Occipital lobe (tissue), 2 donors: ENCODE results near the gene OGDH. TPM values are rescaled to one million over a fixed set of nuclear protein-coding genes. Genes with fewer than 3 reads are reported as not detected.
A peak's percentile ranks its signal among the peaks of the same experiment; 100 is the strongest.

Source experiments
- DNase-seq: peaks from one replicate; lab custom pipeline; 2025; lab: John Stamatoyannopoulos, UW
- total RNA-seq: library from RNA; depleted of rRNA; stranded (reverse); fragments of >200 nt; gene quantifications from one replicate; pipeline ENCODE4 v1.2.3, GENCODE V29; 2014

Gene OGDH
- total RNA-seq, 1 donor from 2014 or later, result 40.9 TPM

DNA sequence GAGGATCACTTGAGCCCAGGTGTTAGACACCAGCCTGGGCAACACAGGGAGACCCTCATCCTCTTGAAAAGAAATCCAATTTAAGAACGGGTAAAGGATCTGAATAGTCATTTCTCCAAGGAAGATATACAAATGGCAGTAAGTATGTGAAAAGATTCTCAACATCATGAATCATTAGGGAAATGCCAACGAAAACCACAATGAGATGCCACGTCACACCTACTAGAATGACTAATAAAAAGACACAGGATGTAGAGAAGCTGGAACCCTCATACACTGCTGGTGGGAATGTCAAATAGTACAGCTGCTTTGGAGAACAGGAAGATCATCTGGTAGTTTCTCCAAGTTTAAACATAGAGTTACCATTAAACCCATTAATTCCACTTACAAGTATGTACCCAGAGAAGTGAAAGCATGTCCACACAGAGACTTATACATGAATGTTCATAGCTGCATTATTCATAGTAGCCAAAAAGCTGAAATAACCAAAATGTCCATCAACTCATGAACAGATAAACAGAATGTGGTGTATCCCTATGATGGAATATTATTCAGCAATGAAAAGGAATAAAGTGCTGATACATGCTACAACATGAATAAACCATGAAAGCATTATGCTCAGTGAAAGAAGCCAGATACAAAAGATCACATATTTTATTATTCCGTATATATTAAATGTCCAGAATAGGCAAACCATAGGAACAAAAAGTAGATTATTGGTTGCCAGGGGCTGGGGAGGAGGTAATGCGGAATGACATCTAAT, 129.2 kb downstream of the OGDH start:
- DNase-seq, result no peak

DNA sequence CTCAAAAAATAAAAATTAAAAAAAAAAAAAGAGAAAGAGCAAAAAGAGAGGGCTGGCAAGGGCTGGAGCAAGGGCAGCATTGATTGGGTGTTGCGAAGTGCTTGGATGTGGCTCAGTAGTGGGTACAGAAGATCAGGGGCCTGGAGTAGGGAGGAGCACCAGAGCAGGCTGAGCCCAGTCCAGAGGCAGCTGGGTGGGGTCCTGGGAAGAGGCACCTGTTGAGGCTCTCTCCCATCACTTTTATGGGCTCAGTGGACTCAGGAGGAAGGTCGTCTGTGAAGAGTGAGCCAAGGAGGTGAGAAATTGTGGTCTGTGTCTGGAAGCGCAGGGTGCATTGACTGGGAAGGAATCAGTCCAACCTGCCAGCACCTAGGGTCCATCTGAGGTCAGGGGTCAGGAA, 130.5 kb downstream of the OGDH start:
- no peak for DNase-seq

DNA sequence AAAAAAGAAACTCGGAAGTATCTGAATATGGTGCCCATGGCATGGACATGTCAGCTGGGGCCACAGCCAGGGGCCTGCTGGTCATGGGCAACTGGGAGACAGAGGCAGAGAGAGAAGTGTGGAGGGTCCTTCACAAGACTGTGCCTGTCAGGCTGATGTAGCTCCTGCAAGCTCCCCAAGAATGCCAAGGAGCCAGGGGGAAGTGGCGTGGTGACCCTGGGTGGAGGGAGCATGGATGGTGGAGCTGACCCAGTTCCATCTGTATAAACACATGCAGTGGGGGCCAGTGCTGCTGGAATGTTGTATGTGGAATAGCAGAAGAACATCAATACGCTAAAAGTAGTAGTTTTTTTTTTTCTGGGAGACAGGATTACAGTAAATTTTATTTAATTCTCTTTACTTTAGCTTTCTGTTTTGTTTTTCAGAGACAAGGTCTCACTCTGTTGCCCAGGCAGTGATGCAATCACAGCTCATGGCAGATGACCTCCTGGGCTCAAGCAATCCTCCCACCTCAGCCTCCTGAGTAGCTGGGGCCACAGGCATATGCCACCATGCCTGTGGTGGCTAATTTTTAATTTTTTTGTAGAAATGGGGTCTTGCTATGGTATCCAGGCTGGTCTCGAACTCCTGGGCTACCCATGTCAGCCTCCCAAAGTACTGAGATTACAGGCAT, 131.8 kb downstream of the OGDH start:
- DNase-seq, result no peak

DNA sequence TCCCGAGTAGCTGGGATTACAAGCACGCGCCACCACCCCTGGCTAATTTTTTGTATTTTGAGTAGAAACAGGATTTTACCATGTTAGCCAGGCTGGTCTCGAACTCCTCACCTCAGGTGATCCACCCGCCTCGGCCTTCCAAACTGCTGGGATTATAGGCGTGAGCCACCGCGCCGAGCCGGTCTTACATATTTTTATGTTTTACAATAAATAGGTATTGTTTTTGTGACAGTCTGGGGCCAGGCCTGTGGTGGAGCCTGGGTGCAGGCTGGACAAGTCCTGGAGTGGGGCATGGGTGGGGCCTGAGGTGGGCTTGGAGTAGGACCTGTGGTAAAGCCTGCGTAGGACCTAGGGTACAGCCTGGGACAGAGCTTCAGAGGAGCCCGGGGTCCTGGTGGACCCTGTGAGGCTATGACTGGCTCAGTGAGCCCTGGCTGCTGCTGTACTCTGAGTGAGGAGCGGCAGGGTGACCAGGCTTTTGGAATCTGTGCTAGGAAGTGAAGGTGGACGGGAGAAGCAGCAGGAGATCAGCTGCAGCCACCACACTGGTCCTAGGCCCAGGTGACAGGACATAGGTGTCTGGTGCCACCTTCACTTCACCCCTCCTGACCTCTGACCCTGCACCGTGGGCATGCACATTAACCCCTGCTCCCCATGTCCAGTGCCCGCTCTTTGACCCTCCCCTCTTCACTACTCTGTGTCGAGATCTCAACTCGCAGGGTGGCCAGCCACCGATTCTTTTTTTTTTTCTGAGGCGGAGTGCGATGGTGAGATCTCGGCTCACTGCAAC, 132.6 kb downstream of the OGDH start:
- DNase-seq, result no peak

DNA sequence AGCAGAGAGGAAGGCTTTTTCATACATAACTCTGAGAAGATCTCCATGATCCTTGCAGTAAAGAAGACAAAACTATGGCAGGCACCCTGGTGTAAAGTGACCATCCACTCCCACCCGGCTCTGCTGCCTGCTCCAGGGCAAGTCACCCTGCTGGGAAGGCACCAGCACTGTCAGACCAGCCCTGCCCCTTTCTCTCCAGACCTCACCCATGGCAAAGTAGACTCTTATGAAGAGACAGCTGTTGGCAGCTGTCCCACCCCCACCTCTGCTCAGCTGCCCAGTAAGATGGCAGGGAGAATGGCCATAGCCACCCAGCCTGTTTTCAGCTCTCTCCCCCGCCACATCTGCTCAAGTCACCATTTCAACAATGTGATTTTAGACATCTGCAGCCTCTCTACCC, 133.6 kb downstream of the OGDH start:
- DNase-seq, result no peak

DNA sequence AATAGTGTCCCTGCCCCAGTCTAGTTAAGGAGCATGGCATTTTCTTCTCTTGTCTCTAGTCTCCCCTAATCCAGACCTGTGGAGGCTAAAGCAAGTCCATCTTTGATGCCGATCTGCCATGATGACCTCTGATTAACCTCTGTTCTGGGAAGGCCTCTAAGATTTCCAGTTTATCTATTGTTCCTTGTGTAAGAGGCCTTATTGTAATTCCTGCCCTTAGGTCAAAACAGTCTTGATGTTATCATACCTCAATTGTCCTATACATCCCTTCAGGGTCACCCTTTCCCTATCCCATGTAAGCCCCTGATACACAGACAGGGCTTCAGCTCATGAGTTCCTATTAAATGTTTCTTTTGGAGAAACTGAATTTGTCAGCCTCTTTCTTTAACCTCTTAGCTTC, 137.3 kb downstream of the OGDH start:
- no peak for DNase-seq

DNA sequence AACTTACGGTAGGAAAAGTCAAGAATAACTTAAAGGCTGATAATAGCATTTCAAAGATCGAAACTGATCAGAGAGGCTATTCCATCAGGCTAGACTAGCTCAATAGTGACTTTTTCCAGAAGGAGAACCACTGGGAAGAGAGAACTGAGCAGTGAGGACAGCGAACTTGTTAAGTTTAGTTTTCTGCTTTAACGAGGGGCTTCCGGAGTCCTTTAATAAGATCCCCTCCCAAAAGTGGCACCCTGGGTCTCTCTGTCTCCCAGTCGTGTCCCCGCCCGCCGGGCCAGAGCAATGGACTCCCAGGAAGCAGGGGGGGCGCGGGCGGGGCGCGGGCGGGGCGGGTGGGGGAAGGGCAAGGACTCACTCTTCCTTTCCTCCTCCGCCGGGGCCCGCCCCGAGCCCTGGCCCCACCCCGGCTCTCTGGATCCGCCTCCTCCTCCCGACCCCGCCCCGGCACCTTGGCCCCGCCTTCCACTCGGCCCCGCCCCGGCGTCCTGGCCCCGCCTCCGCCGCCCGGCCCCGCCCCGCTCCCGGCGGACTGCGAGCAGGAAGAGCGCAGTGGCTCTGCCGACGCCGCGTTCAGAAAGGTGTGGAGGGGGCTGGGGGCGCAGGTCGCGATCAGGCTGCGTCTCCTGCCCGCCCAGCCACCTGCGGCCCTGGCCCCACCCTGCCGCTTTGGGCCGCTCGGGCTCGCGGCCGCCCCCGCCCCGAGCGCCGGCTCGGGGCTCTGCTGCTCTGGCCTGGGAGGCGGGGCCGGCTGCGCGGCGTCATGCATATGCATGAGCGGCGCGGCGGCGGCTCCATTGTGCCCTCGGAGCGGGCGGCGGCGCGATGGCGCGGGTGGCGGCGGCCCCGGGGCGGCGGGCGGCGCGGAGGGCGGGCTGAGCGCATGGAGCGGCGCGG, 141.9 kb downstream of the OGDH start, which contains the start of gene ZMIZ2:
ZMIZ2 (plus strand) TSS at position 803 of the 903 bp plus-strand sequence. CDS start 7,403 bp downstream, outside the sequence.
- DNase-seq, result peak; percentile 94

DNA sequence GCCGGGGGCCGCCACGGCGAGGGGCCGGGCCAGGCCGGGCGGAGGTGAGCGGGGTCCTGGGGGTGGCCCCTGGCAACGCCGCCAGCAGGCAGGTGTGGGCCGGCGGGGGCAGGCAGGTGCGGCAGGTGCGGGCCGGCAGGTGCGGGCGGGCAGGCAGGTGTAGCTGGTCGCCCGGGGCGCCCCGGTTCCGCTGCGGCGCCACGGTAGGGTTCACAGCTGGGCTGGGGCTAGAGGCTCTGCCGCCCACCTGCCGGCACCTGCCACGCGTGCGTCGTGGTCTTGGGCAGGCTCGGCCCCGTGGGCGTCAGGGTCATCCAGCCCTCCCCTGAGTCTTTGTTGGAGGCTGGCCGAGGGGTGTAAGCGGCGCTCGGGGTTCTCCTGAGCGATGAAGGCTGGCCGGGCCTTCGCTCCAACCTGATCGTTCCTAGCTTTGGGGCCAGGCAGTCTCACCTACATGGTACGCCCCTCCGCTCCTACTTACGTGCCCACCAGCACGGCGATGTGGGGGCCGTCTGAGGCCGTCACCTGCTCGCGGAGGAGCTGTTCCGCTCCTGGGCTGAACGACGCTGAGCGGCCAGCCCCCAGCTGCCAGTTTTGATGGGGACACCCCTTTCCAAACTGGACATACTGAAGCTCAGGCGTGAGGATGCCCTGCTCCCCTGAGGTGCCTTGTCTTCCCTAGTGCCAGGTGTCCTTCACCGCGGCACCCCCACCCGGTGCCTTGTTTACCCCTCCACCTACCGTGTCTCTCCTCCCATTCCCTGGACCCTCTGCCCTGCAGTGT, 142.7 kb downstream of the OGDH start:
- DNase-seq, result no peak

DNA sequence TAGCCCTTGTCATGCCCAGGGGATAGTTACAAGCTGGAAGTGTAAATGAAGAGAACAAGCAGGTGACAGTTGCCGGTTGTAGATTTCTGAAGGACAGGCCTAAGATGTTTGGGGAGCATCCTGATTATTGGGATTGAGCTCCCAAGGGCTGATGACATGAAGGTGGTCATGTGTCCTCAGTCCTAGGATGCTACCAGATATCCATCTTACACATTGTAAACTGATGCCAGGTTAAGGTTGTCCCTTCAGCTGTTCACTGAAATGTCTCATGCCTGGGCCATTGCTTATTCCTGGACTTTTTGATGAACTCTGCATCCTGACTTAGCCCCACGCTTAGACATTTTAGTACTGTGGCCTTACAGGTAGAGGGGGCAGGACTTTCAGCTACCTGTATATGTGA, 143.6 kb downstream of the OGDH start:
- no peak for DNase-seq

DNA sequence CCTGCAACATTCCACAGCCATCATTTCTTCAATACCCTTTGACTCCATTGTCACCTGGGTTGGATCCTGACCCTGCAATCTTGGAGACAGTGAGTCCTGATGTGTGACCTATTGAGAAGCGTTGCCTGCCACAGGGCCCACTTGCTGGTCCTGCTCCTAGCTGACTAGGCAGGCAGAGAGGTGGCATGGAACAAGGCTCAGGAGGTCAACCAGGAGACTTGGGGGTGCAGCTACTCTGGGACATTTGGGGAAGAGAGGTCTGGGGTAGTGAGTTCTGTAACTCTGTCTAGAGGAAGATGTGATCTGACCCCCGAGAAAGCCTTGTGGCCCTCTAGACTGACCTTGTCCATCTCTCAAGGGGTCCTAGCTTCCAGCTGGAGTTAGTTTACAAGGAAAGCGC, 144.0 kb downstream of the OGDH start:
- no peak for DNase-seq

DNA sequence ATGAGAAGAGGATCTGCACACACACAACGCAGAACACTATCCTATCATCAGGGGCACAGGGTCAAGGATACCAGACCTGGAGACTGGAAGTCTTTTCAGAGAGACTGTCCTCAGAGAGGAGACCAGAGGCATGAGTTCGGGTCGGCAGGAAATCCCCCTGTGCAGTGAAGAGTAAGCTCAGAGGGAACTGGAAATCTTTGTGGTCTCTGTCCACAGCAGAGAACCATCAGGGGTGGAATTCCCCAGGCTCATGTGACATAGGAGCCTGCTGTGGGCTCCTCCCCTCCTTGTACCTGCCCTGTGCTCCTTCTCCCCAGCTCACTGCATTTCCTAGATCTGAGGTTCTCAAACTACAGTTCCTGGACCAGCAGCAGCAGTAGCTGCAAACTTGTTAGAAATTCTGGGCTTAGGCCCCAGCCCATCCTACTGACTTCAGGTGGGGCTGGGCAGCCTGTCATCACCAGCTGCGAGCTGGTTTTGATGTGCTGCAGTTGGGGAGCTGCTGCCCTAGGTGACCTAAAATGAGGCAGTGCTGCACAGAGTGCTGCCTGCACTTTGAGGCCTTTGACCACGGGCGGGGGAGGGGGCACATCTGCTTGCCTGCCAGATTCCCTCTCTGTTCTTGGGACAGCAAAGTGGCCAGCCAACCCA, 144.6 kb downstream of the OGDH start:
- DNase-seq, result no peak

DNA sequence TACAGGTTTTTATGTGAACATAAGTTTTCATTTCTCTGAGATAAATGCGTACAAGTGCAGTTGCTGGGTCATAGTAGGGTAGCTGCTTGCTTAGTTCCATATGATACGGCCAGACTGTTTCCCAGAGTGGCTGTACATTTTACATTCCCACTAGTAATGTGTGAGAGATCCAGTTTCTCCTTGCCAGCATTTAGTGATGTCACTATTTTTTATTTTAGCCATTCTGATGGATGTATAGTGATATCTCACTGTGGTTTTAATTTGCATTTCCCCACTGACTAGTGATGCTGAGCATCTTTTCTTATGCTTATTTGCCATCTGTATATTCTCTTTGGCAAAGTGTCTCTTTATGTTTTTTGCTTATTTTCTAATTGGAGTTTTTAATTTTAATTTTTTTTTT, 146.4 kb downstream of the OGDH start:
- DNase-seq, result no peak

DNA sequence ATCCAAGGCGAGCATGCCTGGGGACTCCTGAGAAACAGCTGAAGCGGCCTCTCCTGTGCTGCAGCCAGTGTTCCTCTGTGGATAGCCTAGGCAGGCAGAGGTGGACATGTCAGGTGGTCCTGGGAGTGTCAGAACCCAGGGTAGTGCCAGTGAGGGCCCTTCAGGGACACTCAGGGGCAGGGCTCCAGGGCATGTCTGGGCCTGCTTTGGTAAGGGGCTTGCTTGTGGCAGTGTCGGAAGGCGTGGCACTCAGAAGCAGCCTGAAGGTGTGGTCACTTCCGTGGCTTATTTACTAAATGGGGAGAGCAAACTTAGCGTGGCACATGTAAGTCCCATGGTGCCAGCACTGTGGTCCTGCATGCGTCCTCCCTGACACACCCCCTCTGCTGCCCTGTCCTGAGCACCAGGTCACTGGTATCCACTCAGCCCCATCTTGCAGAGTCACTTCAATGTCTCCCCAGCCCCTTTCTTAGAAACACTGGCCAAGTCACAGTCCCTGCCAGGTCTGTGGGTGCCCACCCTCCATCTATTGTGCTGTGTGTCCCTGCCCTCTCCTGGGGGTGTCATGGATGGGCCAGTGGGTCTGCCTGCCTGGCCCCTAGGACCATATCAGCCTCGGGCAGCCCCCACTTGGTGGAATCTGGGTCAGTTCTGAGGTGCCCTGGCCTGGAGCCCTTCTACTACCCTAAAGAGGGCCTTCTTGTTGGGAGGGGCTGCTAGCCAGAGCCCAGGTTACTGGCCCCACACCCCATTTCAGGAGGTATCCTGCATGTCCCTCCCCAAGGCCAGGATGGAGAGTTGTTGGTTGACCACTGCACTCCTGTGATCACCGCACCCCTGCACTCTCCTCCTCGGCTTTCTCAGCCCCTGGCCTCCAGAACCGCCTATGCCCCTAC, 148.6 kb downstream of the OGDH start:
- DNase-seq, result no peak

DNA sequence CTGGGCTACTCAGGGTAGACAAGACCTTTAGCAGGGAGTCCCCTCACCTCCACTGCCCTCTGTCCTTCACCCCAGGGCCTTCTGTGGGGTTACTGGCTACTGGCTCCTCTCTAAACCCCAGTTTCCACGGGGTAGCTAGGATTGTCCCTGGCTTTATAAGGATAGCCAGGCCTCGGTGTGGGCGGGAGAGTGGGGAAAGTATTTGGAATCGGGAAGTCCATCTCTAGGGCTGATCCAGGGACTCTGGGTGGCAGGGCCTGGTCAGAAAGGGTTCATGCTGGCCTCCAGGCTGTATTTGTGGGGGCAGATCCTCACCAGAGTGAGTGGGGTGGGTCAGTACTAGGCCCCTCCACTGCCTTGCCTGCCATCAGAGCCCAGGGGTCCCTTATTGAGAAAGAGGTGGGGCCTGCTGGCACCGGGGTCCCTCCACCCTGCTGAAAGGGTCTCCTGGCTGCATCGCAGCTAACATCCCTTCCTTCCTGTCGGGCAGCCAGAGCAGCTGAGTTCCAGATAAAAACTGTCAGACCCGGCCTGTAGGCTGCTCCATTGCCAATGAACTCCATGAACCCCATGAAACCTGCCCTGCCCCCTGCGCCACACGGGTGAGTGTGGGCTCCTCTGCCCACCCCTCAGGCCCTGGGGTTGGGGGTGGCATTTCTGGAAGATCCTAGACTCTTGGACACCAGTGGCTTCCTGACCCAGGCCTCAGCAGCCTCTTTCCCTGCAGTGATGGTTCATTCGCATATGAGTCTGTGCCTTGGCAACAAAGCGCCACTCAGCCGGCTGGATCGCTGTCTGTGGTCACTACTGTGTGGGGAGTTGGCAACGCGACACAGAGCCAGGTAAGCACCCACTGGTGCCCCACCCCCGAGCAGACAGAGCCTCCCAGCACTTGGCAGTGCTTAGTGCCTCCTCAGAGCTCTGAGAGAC, 149.5 kb downstream of the OGDH start:
- DNase-seq, result no peak

DNA sequence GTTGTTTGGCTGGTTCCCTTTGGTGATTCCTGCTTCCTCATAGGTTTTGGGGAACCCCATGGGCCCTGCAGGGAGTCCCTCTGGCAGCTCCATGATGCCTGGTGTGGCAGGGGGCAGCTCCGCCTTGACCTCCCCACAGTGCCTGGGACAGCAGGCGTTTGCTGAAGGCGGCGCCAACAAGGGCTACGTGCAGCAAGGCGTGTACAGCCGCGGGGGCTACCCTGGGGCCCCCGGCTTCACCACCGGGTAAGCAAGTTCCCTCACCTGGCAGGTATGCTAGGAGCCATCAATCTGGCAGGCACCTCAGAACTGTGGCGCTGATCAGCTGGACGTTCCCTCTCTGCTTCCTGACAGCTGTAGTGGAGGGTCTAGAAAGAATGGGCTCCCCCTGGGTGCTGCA, 150.5 kb downstream of the OGDH start:
- DNase-seq, result no peak

DNA sequence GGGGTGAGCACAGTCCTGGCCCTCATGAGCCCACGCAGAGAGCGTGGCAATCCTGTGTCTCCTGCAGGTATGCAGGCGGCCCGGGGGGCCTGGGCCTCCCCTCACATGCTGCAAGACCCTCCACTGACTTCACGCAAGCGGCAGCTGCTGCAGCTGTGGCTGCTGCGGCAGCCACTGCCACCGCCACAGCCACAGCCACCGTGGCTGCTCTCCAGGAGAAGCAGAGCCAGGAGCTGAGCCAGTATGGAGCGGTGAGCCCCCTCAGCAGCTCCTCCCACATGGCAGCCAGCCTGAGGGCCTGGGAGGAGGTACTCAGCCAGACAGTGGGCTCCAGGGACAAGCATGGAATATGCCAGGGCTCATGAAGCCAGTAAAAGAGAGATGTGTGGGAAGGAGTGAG, 150.9 kb downstream of the OGDH start:
- peak; percentile 31 for DNase-seq

DNA sequence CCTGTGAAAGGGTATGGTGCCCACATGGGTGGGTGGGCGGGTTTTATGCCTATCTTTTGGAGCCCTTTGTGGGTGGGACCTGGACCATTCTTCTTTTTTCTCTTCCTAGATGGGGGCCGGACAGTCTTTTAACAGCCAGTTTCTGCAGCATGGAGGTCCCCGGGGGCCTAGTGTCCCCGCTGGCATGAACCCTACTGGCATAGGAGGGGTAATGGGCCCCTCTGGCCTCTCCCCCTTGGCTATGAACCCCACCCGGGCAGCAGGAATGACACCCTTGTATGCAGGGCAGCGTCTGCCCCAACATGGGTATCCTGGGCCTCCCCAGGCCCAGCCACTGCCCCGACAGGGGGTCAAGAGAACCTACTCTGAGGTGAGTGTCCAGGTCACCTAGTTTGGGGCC, 151.3 kb downstream of the OGDH start:
- no peak for DNase-seq
